Nephron progenitor cell (in vitro differentiated cells): ENCODE results near the gene NTRK3.
"Not testable (repeated sequence)": the region's sequence is repeated elsewhere in the genome, so short reads cannot be mapped to it uniquely, and the experiment has no call there.

ENCODE experiments used
- DNase-seq: peaks from one replicate; pipeline ENCODE4 v3.0.0; 2021
- H3K27ac Mint-ChIP-seq: 2 replicates; pipeline ENCODE4 v1.8.0; 2021; ENCODE audit warnings: mild to moderate bottlenecking, moderate library complexity, mixed read lengths
- H3K27me3 Mint-ChIP-seq: 2 replicates; pipeline ENCODE4 v1.8.0; 2021; ENCODE audit warnings: mild to moderate bottlenecking, low read depth, mixed read lengths; ENCODE audit not compliant: poor library complexity
- H3K36me3 Mint-ChIP-seq: 2 replicates; pipeline ENCODE4 v1.8.0; 2021; ENCODE audit warnings: low read depth, mixed read lengths
- H3K4me1 Mint-ChIP-seq: 2 replicates; pipeline ENCODE4 v1.8.0; 2021; ENCODE audit warnings: mixed read lengths
- H3K4me3 Mint-ChIP-seq: 2 replicates; pipeline ENCODE4 v1.8.0; 2021; ENCODE audit warnings: mild to moderate bottlenecking, moderate library complexity, mixed read lengths
- H3K9me3 Mint-ChIP-seq: 2 replicates; pipeline ENCODE4 v1.8.0; 2021; ENCODE audit warnings: mild to moderate bottlenecking, moderate library complexity, mixed read lengths
- CTCF ChIP-seq: fragments of 200-600 bp; sonication (generic); IDR thresholded peaks from 2 replicates; pipeline ENCODE4 v1.5.0; 2021; ENCODE audit warnings: antibody characterized with exemption

The NTRK3 gene

GRCh38 chr15:88038261-88038660, 218.3 kb downstream of the NTRK3 start:
- H3K27ac Mint-ChIP-seq: no peak overlapping the region
- H3K27me3 Mint-ChIP-seq: peaks cover 43% of the 10 kb centered on the region
- H3K36me3 Mint-ChIP-seq: no peaks in the 10 kb centered on the region
- no peak for TF ChIP-seq CTCF
- H3K4me1 Mint-ChIP-seq: no peaks in the 10 kb centered on the region
- no peak overlapping the region for H3K4me3 Mint-ChIP-seq
- H3K9me3 Mint-ChIP-seq: no peaks in the 10 kb centered on the region
- no peak for DNase-seq

DNA sequence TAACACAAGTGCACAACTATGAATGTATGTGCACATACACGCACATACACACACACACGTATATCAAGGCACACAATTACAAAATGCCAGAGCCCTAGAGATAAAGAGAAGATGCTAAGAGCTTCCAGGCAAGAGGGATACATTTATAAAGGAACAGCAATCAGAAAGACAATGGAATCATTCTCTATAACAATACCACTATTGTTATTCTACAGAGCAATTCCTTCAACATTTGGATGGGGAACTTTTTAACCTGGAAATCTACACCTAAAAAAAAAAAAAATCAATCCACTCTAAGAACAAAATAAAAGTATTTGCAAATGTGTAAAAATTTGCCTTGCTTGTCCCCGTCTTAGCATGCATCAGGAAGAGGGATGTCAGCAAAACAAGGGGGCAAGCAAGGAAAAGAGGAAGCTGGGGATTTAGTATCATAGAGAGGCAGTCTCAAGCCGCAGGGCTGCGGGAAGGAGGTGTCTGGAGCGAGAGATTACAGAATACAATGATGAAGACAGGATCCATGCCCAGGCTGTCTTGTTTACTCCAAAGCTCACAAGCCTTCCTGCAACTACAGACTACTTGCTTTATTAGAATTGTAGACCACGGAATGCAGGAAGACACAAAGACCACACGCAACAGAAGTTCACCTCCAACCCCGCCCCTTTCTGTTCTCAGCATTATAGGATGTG, 220.2 kb downstream of the NTRK3 start:
- Mint-ChIP-seq H3K4me3 (no peak overlapping the region), H3K36me3 (no peaks in the 10 kb centered on the region), H3K4me1 (no peaks in the 10 kb centered on the region), H3K9me3 (no peaks in the 10 kb centered on the region), H3K27me3 (peaks cover 39% of the 10 kb centered on the region), H3K27ac (no peak overlapping the region)
- DNase-seq: no peak
- TF ChIP-seq CTCF: no peak

DNA sequence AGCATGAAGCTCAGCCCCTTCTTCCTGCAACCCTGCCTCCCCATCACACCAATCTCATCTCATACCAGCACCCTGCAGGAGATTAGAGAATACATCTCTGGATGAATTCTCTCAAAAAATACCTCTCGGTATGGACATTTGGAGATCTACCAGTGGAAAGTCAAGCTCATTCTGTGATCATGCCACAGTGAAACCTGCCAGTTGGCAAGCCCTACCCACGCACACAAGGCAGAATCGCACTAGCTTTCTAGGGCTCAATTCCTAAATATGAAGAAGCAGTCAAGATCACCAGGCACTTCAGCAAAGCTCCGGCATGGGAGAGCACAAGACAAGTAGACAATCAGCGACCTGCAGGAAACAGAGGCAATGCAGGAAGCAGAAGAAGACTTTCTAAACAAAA, 221.2 kb downstream of the NTRK3 start:
- TF ChIP-seq CTCF: no peak
- DNase-seq: no peak
- no peak overlapping the region for H3K27ac Mint-ChIP-seq
- H3K4me3 Mint-ChIP-seq: no peak overlapping the region
- H3K9me3 Mint-ChIP-seq: no peaks in the 10 kb centered on the region
- H3K4me1 Mint-ChIP-seq: no peaks in the 10 kb centered on the region
- no peaks in the 10 kb centered on the region for H3K36me3 Mint-ChIP-seq
- peaks cover 41% of the 10 kb centered on the region for H3K27me3 Mint-ChIP-seq

- not testable (repeated sequence) for H3K27ac Mint-ChIP-seq, DNase-seq, H3K4me3 Mint-ChIP-seq, H3K9me3 Mint-ChIP-seq, H3K36me3 Mint-ChIP-seq, H3K4me1 Mint-ChIP-seq
- H3K27me3 Mint-ChIP-seq: peaks cover 38% of the 10 kb centered on the region
Observed at GRCh38 chr15:88033421-88033820, 223.1 kb downstream of the NTRK3 start.

GRCh38 chr15:88032787-88033186, 223.8 kb downstream of the NTRK3 start:
- peaks cover 36% of the 10 kb centered on the region for H3K27me3 Mint-ChIP-seq
- H3K36me3 Mint-ChIP-seq: no peaks in the 10 kb centered on the region
- no peak overlapping the region for H3K27ac Mint-ChIP-seq
- TF ChIP-seq CTCF: no peak
- H3K4me1 Mint-ChIP-seq: no peaks in the 10 kb centered on the region
- H3K4me3 Mint-ChIP-seq: no peak overlapping the region
- H3K9me3 Mint-ChIP-seq: no peaks in the 10 kb centered on the region
- no peak for DNase-seq

DNA sequence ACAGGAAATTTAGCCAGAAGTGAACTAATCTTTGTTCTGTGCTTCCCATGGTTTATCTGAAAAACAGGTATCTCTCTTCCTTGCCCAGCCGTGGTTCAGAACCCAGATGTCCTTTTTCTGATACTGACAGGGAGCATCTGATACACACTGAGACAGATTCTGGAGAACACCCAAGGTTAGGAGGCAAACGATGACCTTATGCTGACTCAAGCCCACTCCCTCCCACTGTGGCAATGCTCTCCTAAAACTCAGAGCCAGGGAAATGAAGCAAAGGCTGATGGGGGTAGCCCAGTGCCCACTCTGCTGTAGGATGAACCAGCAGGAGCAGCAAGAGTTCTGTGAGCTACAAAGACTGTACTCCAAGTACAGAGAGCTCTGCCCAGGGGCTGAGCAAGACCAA, 225.1 kb downstream of the NTRK3 start:
- H3K27me3 Mint-ChIP-seq: peaks cover 31% of the 10 kb centered on the region
- H3K9me3 Mint-ChIP-seq: no peaks in the 10 kb centered on the region

More for the DNA sequence above, 225.1 kb downstream of the NTRK3 start:
- Mint-ChIP-seq H3K4me3 (no peak overlapping the region), H3K36me3 (no peaks in the 10 kb centered on the region), H3K27ac (no peak overlapping the region), H3K4me1 (no peaks in the 10 kb centered on the region)
- no peak for DNase-seq
- no peak for TF ChIP-seq CTCF
